Activated naive CD8-positive, alpha-beta T cell (primary cell): ENCODE data around the gene MND1.
"Not testable (repeated sequence)": the region's sequence is repeated elsewhere in the genome, so short reads cannot be mapped to it uniquely, and the experiment has no call there.

Source experiments
- H3K27ac Mint-ChIP-seq: one replicate; pipeline ENCODE4 v1.8.0; 2021; ENCODE audit warnings: mixed read lengths
- H3K27me3 Mint-ChIP-seq: one replicate; pipeline ENCODE4 v1.8.0; 2021; ENCODE audit warnings: mixed read lengths
- H3K36me3 Mint-ChIP-seq: one replicate; pipeline ENCODE4 v1.8.0; 2021; ENCODE audit warnings: mixed read lengths
- H3K4me1 Mint-ChIP-seq: one replicate; pipeline ENCODE4 v1.8.0; 2021; ENCODE audit warnings: low read depth, mixed read lengths
- H3K4me3 Mint-ChIP-seq: one replicate; pipeline ENCODE4 v1.8.0; 2021; ENCODE audit warnings: mild to moderate bottlenecking, mixed read lengths
- H3K9me3 Mint-ChIP-seq: one replicate; pipeline ENCODE4 v1.8.0; 2021; ENCODE audit warnings: low read depth, mixed read lengths

The MND1 gene

GRCh38 chr4:153453402-153453801, 108.9 kb downstream of the MND1 start:
- Mint-ChIP-seq H3K27me3 (no peaks in the 10 kb centered on the region), H3K27ac (no peak overlapping the region), H3K9me3 (no peaks in the 10 kb centered on the region), H3K4me1 (peaks cover 17% of the 10 kb centered on the region), H3K36me3 (no peaks in the 10 kb centered on the region), H3K4me3 (no peak overlapping the region)

GRCh38 chr4:153458969-153459368, 114.5 kb downstream of the MND1 start:
- no peaks in the 10 kb centered on the region for H3K27me3 Mint-ChIP-seq
- peak overlapping the region; percentile 47 for H3K27ac Mint-ChIP-seq
- H3K36me3 Mint-ChIP-seq = no peaks in the 10 kb centered on the region
- H3K4me1 Mint-ChIP-seq = no peaks in the 10 kb centered on the region
- H3K9me3 Mint-ChIP-seq = no peaks in the 10 kb centered on the region
- H3K4me3 Mint-ChIP-seq = no peak overlapping the region

- H3K4me1 Mint-ChIP-seq = peaks cover 14% of the 10 kb centered on the region
- H3K9me3 Mint-ChIP-seq, H3K4me3 Mint-ChIP-seq, H3K36me3 Mint-ChIP-seq, H3K27ac Mint-ChIP-seq, H3K27me3 Mint-ChIP-seq: not testable (repeated sequence)
These were observed 117.1 kb downstream of the MND1 start for GRCh38 chr4:153461549-153461948.

- no peak overlapping the region for H3K4me3 Mint-ChIP-seq
- no peaks in the 10 kb centered on the region for H3K9me3 Mint-ChIP-seq
- peaks cover 24% of the 10 kb centered on the region for H3K4me1 Mint-ChIP-seq
- no peaks in the 10 kb centered on the region for H3K27me3 Mint-ChIP-seq
- H3K27ac Mint-ChIP-seq = no peak overlapping the region
- H3K36me3 Mint-ChIP-seq = peaks cover 5% of the 10 kb centered on the region
These were observed 119.6 kb downstream of the MND1 start for GRCh38 chr4:153464068-153464467.
